GM12891 (cell line): Measurements from ENCODE around the gene YAE1.
"Not testable (repeated sequence)": the region's sequence is repeated elsewhere in the genome, so short reads cannot be mapped to it uniquely, and the experiment has no call there.

Source experiments
- DNase-seq: peaks from one replicate; pipeline ENCODE4 v3.0.0; 2011; ENCODE audit warnings: low spot score; ENCODE audit not compliant: insufficient read length
- FAIRE-seq: peaks from 2 replicates; lab custom pipeline; 2011; peaks lifted over from hg19 to GRCh38; lab: Jason Lieb, UNC
- PAX5 ChIP-seq: IDR thresholded peaks from 2 replicates; pipeline ENCODE4 v1.6.1; 2011; ENCODE audit warnings: low read length, moderate library complexity, mild to moderate bottlenecking; ENCODE audit not compliant: insufficient read depth, severe bottlenecking
- POLR2A ChIP-seq: IDR thresholded peaks from 2 replicates; pipeline ENCODE4 v1.6.1; 2011; ENCODE audit warnings: low read depth, low read length, control low read depth
- POLR2AphosphoS5 ChIP-seq: IDR thresholded peaks from 2 replicates; pipeline ENCODE4 v1.6.1; 2011; ENCODE audit warnings: low read depth, low read length, control low read depth
- POU2F2 ChIP-seq: IDR thresholded peaks from 2 replicates; pipeline ENCODE4 v1.6.1; 2011; ENCODE audit warnings: low read depth, mild to moderate bottlenecking, control low read depth, low read length, moderate library complexity
- SPI1 ChIP-seq: IDR thresholded peaks from 2 replicates; pipeline ENCODE4 v1.6.1; 2011; ENCODE audit warnings: low read depth, low read length, control low read depth
- TAF1 ChIP-seq: IDR thresholded peaks from 2 replicates; pipeline ENCODE4 v1.6.1; 2011; ENCODE audit warnings: low read depth, low read length, control low read depth

The YAE1 gene

DNA sequence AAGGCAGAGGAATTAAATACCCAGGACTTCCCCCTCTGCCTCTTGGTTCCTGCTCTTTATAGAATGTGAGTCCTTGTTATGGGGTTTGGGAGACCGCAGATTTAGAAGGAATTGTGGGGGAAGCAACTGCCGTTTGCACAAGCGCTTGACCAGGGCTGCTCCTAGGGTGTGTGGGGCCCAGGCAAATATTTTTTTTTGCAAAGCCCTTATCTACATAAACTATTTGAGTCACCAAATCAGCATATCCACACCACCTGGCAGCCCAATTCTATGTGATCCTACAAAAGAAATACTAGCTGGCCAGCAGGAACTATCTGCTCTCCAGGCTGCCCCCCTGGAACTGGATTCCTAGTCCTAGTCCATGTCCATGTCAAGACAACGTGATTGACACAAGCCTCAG, 33.4 kb upstream of the YAE1 start:
- FAIRE-seq (no peak), DNase-seq (no peak)
- TF ChIP-seq POLR2AphosphoS5 = no peak
- TF ChIP-seq TAF1 = no peak
- no peak for TF ChIP-seq POLR2A
- no peak for TF ChIP-seq POU2F2
- TF ChIP-seq PAX5 = no peak
- TF ChIP-seq SPI1 = no peak

DNA sequence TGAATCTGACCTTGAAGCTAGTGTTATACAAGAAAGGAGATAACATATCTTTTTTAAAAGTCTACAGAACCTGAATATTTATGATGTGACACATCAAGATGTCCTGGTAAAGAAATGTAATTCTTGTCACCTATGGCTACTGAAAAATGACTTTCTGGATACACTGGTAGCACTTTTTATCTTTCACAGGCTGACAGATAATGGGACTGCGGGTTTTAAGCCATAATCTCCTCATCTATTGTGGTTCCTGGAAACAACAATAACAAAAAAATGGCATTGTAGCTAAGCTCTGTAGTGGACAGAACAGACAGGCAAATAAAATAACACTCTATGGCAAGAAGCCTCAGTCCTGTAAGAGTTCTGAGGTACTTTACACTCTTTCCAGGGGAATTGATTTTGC, 31.6 kb upstream of the YAE1 start:
- TF ChIP-seq POLR2AphosphoS5 (no peak), PAX5 (no peak), POLR2A (no peak), TAF1 (no peak), SPI1 (no peak), POU2F2 (no peak)
- DNase-seq = no peak
- FAIRE-seq = no peak

DNA sequence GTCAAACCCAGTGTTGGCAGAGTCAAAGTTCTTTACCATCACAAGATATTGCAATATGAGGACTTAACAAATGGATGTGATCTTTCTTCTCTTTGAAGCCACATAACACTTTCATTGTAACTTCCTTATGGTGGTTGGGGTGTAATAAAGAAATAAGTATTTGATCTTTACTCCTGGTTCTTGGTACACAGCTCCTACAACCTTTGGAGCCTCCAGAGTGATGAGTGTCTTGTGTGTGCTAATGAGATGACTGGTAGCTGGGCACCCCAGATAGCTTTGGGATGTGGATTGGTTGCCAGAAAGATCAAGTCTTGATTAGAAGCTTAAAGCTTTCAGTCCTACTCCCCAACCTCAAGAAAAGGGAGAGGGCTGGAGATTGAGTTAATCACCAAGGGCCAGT, 31.1 kb upstream of the YAE1 start:
- DNase-seq (no peak), FAIRE-seq (no peak)
- TF ChIP-seq SPI1 (no peak), TAF1 (no peak), POLR2AphosphoS5 (no peak), PAX5 (no peak), POLR2A (no peak), POU2F2 (no peak)

DNA sequence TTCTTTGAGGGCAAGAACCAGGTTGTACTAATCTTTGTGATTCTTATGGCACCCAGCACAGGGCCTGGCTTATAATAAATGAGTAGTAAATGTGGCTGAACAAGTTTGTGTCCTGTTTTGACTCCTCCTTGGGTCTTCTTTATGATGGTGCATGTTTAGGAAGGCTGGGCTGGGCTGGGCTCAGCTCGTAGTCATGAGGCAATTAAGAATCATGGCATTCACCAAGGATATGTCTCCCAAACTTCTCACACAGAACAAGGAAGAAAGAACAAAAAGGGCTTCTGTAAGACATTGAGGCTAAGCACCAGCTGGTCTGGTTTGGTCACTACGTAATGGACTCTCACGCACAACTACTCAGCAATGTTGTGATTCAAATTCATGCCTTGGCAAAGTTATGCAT, 30.5 kb upstream of the YAE1 start:
- DNase-seq = no peak
- FAIRE-seq = no peak
- no peak for TF ChIP-seq POU2F2

DNA sequence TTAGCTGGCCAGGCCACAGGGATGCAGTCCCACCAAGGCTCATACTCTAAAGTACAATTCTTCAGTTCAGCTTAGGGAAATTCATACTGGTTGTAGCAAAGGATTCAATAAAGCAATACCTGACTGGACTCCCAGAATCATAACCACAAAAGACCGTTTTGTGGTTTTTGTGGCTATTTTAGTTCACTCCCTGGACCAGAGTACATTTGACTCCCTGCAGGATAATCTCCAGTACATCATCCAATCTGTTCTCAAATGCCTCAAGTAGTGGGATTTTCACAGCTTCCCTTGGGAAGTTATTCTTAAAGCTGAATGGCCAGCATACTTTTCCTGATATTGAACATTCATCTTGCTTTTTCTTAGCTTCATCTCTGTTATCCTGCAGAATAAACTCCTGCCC, 29.3 kb upstream of the YAE1 start:
- TF ChIP-seq TAF1 (no peak), POU2F2 (no peak), POLR2AphosphoS5 (no peak), PAX5 (no peak), POLR2A (no peak), SPI1 (no peak)
- DNase-seq (no peak), FAIRE-seq (no peak)

DNA sequence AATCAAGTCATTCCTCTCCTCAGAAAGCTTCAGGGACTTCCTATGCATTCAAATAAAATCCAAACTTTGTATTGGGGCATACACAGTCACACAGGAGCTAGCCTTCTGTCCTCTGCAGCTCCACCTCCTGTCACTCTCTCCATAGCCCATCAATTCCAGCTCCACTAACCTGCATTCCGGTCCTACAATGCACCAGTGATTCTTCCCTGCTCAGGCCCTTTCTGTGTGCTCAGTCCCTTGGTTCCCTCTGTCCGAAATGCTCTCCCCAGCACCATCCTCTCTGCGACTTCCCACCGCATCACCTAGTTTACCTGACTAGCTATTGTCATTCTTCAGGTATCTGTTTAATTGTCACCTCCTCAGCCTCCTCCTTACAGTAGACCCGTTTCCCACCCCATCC, 26.4 kb upstream of the YAE1 start:
- no peak for TF ChIP-seq TAF1
- TF ChIP-seq POLR2A = no peak
- TF ChIP-seq POLR2AphosphoS5 = no peak
- TF ChIP-seq POU2F2 = no peak
- no peak for TF ChIP-seq PAX5
- no peak for TF ChIP-seq SPI1
- no peak for DNase-seq
- no peak for FAIRE-seq

DNA sequence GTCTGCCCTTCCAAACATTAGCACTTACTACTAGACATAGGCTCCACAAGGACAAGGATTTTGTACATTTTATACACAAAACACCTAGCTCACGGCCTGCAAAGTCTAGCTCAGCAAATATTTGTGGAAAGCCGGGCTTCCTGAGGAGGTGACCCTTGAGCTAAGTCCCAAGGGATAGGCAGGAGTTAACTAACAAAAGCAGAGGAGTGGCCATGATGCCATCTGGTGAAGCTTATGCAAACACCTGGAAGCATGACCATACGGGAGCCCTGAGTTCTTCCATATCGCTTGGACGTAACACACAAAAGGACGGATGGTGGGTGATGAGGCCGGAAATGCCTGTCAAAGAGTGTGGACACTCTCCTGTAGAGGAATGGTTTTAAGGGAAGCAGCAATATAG, 25.9 kb upstream of the YAE1 start:
- FAIRE-seq (no peak), DNase-seq (no peak)
- TF ChIP-seq POU2F2 (no peak), PAX5 (no peak), TAF1 (no peak)

DNA sequence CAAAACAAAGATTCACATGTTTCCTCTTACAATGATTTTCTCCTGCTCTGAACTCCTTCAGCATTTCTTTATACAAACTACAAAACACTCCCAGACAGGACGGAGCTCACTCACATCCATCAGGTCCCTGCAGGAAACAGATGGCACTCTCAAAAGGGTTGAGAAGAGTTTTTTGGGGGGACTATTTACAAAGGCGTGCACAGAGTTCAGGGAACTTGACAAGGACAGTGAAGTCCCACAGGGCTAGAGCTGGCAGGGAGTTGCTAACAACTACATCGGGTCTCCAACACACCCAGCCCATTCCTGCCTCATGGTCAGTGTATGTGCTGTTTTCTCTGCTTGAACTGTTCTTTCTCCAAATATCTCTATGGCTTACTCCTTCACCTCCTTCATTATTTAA, 24.7 kb upstream of the YAE1 start:
- TF ChIP-seq PAX5 = no peak
- TF ChIP-seq POLR2AphosphoS5 = no peak
- no peak for DNase-seq
- FAIRE-seq = no peak

DNA sequence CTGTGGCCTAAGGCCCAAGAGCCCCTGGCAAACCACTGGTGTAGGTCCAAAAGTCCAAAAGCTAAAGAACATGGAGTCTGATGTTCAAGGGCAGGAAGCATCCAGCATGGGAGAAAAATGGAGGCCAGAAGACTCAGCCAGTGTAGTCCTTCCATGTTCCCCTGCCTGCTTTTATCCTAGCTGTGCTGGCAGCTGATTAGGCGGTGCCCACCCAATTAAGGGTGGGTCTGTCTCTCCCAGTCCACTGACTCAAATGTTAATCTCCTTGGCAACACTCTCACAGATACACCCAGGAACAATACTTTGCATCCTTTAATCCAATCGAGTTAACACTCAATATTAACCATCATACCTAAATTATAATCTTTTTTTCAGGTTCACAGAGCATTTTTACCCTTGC, 21.4 kb upstream of the YAE1 start:
- FAIRE-seq = not testable (repeated sequence)

DNA sequence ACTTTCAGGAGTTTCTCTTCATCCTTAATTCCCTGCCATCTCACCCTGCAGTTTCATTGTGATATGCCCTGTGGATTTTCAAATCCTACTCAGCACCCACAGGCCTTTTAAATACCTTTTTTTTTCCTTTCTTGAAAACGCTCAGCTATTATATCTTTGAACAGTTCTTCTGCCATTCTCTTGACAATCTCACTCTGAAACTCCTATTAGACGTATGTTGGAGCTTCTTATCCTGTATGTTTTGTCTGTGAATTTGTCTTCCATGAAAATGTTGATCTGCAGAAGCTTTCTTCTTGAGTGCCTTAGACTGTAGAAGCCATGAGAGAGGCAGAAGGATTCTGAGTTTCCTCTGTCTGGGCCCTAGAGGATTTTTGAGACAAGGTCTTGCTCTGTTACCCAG, 18.9 kb upstream of the YAE1 start:
- TF ChIP-seq TAF1 (no peak), SPI1 (no peak), POU2F2 (no peak), POLR2AphosphoS5 (no peak), POLR2A (no peak), PAX5 (no peak)
- no peak for DNase-seq

More for the DNA sequence above, 21.4 kb upstream of the YAE1 start:
- DNase-seq = not testable (repeated sequence)

DNA sequence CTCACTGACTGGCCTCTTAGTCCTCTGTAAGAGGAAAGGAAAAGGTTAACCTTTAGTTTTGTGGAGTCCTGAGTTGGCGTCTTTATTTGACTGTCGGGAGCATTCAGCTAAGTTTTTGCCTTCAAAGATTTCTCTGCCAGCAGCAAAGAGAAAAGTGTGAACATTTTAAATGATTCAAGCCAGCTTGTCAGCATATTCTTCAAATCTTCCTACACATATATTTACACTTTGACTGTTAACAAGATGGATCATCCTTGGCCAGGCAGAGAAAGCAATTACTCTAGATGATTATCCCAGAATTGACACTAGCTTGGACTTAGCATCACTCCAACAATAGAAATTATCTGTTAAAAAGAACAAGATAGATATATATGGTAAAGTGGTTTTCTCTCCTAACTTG, 15.8 kb upstream of the YAE1 start:
- TF ChIP-seq SPI1 (no peak), POLR2AphosphoS5 (no peak), TAF1 (no peak), POU2F2 (no peak), PAX5 (no peak), POLR2A (no peak)
- FAIRE-seq = no peak

More for the DNA sequence above, 18.9 kb upstream of the YAE1 start:
- no peak for FAIRE-seq

DNA sequence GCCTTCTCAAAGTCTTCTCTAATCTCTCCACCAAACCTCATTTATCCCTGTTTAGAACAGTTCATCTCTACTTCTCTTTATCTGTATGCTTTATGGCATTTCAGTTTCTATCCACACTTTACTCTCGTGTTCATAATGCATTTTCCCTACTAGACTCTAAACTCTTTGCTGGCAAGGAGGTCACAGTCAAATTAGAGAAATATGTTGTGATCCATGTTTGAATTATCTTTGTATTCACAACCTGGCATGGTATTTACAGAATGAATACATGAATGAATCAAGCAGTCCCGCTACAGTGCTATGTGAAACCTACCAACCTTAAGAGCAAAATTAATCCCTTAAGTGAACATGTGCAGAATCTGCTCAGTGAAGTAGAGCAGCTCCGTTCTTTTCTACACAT, 12.8 kb upstream of the YAE1 start:
- FAIRE-seq (no peak), DNase-seq (no peak)
- no peak for TF ChIP-seq POLR2AphosphoS5
- no peak for TF ChIP-seq POU2F2
- TF ChIP-seq TAF1 = no peak
- no peak for TF ChIP-seq SPI1
- TF ChIP-seq POLR2A = no peak
- no peak for TF ChIP-seq PAX5

More for the DNA sequence above, 15.8 kb upstream of the YAE1 start:
- DNase-seq = no peak
